Esophagus (tissue), 2 donors: ENCODE data around the gene RASA3. TPM values are rescaled to one million over a fixed set of nuclear protein-coding genes. Genes with fewer than 3 reads are reported as not detected.

Source experiments
- H3K27ac ChIP-seq, 2 donors: one replicate each; pipeline ENCODE4 v1.5.1; 2013; ENCODE audit warnings: low read depth in 2 of 2, mild to moderate bottlenecking in 2 of 2, inconsistent platforms in 1 of 2, low read length in 1 of 2, moderate library complexity in 1 of 2
- H3K27me3 ChIP-seq, 2 donors: one replicate each; pipeline ENCODE4 v1.6.1; 2013; ENCODE audit warnings: low read length in 2 of 2, control low read depth in 1 of 2, mild to moderate bottlenecking in 1 of 2; ENCODE audit not compliant: insufficient read depth in 2 of 2, control insufficient read depth in 1 of 2
- H3K36me3 ChIP-seq, 2 donors: one replicate each; pipeline ENCODE4 v1.6.1; 2013; ENCODE audit warnings: low read length in 1 of 2; ENCODE audit not compliant: control insufficient read depth in 2 of 2, insufficient read depth in 2 of 2
- H3K4me1 ChIP-seq, 2 donors: one replicate each; pipeline ENCODE4 v1.6.1; 2013; ENCODE audit warnings: low read length in 1 of 2; ENCODE audit not compliant: control insufficient read depth in 2 of 2, insufficient read depth in 2 of 2
- H3K4me3 ChIP-seq, 2 donors: one replicate each; pipeline ENCODE4 v1.5.1; 2013; ENCODE audit warnings: low read length in 2 of 2, mild to moderate bottlenecking in 2 of 2, low read depth in 1 of 2, moderate library complexity in 1 of 2
- H3K9me3 ChIP-seq, 2 donors: one replicate each; pipeline ENCODE4 v1.6.1; 2013; ENCODE audit warnings: mild to moderate bottlenecking in 2 of 2, low read depth in 1 of 2, low read length in 1 of 2, moderate library complexity in 1 of 2; ENCODE audit not compliant: control insufficient read depth in 2 of 2, insufficient read depth in 1 of 2
- WGBS, 2 donors: extraction: QIAGEN DNeasy Blood & Tissue Kit; methylation state at CpG; one replicate each; pipeline ENCODE4 v1.1.7; 2013; 5-methylcytosine and 5-hydroxymethylcytosine counted together
- polyA plus RNA-seq, 2 donors: library from polyadenylated mRNA; stranded (reverse); fragments of 200-250 nt; gene quantifications; one replicate each; pipeline ENCODE4 v1.2.3, GENCODE V29; 2013
- donor health status: healthy with polysubstance abuse.
- donor health status: Bipolar disorder and iron deficiency.

The RASA3 gene
- polyA plus RNA-seq, 2 donors, result 1.5 to 1.8 TPM

GRCh38 chr13:113999618-113999910 is 132.9 kb downstream of the RASA3 start:
- Histone ChIP-seq H3K4me3 (no peak overlapping the region), H3K27ac (no peak overlapping the region), H3K9me3 (no peaks in the 10 kb centered on the region), H3K36me3 (peaks cover 0 to 5% of the 10 kb centered on the region in 2 donors), H3K4me1 (peaks cover 0 to 2% of the 10 kb centered on the region in 2 donors), H3K27me3 (no peaks in the 10 kb centered on the region)
- WGBS, 2 donors, result 77 to 78% methylated on average over 10 of the region's 10 CpGs

- Histone ChIP-seq H3K27ac (no peak overlapping the region), H3K36me3 (peaks cover 0 to 5% of the 10 kb centered on the region in 2 donors)
Observed at GRCh38 chr13:113998781-113999617, 133.4 kb downstream of the RASA3 start.

GRCh38 chr13:113997845-113998751 is 134.3 kb downstream of the RASA3 start:
- Histone ChIP-seq H3K27me3 (no peaks in the 10 kb centered on the region), H3K4me1 (peaks cover 0 to 2% of the 10 kb centered on the region in 2 donors), H3K9me3 (no peaks in the 10 kb centered on the region), H3K4me3 (no peak overlapping the region), H3K36me3 (peaks cover 0 to 5% of the 10 kb centered on the region in 2 donors), H3K27ac (no peak overlapping the region)
- 64 to 67% methylated on average over 29 of the region's 29 CpGs for WGBS, 2 donors

More at GRCh38 chr13:113998781-113999617, 133.4 kb downstream of the RASA3 start:
- H3K4me3 ChIP-seq, result no peak overlapping the region
- WGBS, 2 donors, result 76 to 82% methylated on average over 41 to 42 of the region's 42 CpGs
- H3K9me3 ChIP-seq, result no peaks in the 10 kb centered on the region
- H3K4me1 ChIP-seq, result peaks cover 0 to 2% of the 10 kb centered on the region in 2 donors
- H3K27me3 ChIP-seq, result no peaks in the 10 kb centered on the region

- no peaks in the 10 kb centered on the region for H3K27me3 ChIP-seq
- H3K27ac ChIP-seq, result no peak overlapping the region
- H3K36me3 ChIP-seq, result no peaks in the 10 kb centered on the region
- no peak overlapping the region for H3K4me3 ChIP-seq
- no peaks in the 10 kb centered on the region for H3K9me3 ChIP-seq
- WGBS, 2 donors, result 86 to 88% methylated on average over 12 to 13 of the region's 13 CpGs
- H3K4me1 ChIP-seq, result no peaks in the 10 kb centered on the region
Observed at GRCh38 chr13:113996912-113997745, 135.3 kb downstream of the RASA3 start.

GRCh38 chr13:113996081-113996911 is 136.1 kb downstream of the RASA3 start:
- WGBS, 2 donors, result 92 to 96% methylated on average over 29 to 38 of the region's 38 CpGs

GRCh38 chr13:113995051-113995601 is 137.3 kb downstream of the RASA3 start:
- H3K4me3 ChIP-seq, result no peak overlapping the region
- WGBS, 2 donors, result 84 to 90% methylated on average over 23 of the region's 23 CpGs

More at GRCh38 chr13:113996081-113996911, 136.1 kb downstream of the RASA3 start:
- H3K36me3 ChIP-seq, result peaks cover 0 to 4% of the 10 kb centered on the region in 2 donors
- no peaks in the 10 kb centered on the region for H3K27me3 ChIP-seq
- no peaks in the 10 kb centered on the region for H3K4me1 ChIP-seq
- H3K9me3 ChIP-seq, result no peaks in the 10 kb centered on the region
- no peak overlapping the region for H3K27ac ChIP-seq
- H3K4me3 ChIP-seq, result no peak overlapping the region

GRCh38 chr13:113992276-113993005 is 140.0 kb downstream of the RASA3 start:
- no peaks in the 10 kb centered on the region for H3K27me3 ChIP-seq
- peaks cover 0 to 11% of the 10 kb centered on the region in 2 donors for H3K36me3 ChIP-seq
- WGBS, 2 donors, result 93% methylated on average over 21 of the region's 21 CpGs
- H3K27ac ChIP-seq, result no peak overlapping the region
- no peaks in the 10 kb centered on the region for H3K9me3 ChIP-seq
- H3K4me1 ChIP-seq, result no peaks in the 10 kb centered on the region
- no peak overlapping the region for H3K4me3 ChIP-seq

More at GRCh38 chr13:113995051-113995601, 137.3 kb downstream of the RASA3 start:
- Histone ChIP-seq H3K4me1 (no peaks in the 10 kb centered on the region), H3K27ac (no peak overlapping the region), H3K36me3 (peaks cover 0 to 10% of the 10 kb centered on the region in 2 donors), H3K27me3 (no peaks in the 10 kb centered on the region), H3K9me3 (no peaks in the 10 kb centered on the region)

GRCh38 chr13:113991676-113992179 is 140.7 kb downstream of the RASA3 start:
- H3K27ac ChIP-seq, result no peak overlapping the region
- peaks cover 0 to 11% of the 10 kb centered on the region in 2 donors for H3K36me3 ChIP-seq
- H3K9me3 ChIP-seq, result no peaks in the 10 kb centered on the region
- no peaks in the 10 kb centered on the region for H3K27me3 ChIP-seq
- no peaks in the 10 kb centered on the region for H3K4me1 ChIP-seq
- H3K4me3 ChIP-seq, result no peak overlapping the region
- WGBS, 2 donors, result 90 to 93% methylated on average over 11 of the region's 11 CpGs
